Hepatocyte (in vitro differentiated cells): ENCODE results near the gene ZFYVE28.

Source experiments
- EZH2phosphoT487 ChIP-seq: fragments of 200-600 bp; sonication (generic); IDR thresholded peaks from one replicate; pipeline ENCODE4 v1.6.1; 2018; ENCODE audit warnings: antibody characterized with exemption, mild to moderate bottlenecking, low read depth, moderate library complexity; ENCODE audit not compliant: unreplicated experiment, severe bottlenecking
- TF ChIP-seq, protein P1 (sequence below): fragments of 200-600 bp; sonication (generic); IDR thresholded peaks from 2 replicates; pipeline ENCODE4 v1.5.1; 2016; ENCODE audit warnings: antibody characterized with exemption, mild to moderate bottlenecking; ENCODE audit not compliant: poor library complexity

DNA sequence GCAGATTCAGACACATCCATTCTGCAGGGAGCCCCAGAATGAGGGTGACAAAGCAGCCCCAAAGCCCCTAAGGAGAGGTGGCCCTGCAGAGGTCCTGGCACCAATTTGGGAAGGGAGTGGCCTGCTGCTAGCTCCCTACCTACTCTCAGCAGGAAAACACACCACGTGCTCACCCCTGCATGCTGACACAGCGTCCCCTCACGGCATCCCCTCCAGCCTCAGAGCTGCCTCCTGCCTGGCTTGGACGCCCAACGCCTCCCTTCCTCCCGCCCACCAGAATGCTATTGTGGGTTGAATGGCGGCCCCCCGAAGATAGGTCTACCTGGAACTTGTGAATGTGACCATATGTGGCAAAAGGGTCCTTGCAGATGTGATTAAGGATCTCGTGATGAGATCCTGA lies 28.8 kb downstream of the ZFYVE28 start:
- no peak for TF ChIP-seq EZH2phosphoT487
- TF ChIP-seq, protein P1, sequence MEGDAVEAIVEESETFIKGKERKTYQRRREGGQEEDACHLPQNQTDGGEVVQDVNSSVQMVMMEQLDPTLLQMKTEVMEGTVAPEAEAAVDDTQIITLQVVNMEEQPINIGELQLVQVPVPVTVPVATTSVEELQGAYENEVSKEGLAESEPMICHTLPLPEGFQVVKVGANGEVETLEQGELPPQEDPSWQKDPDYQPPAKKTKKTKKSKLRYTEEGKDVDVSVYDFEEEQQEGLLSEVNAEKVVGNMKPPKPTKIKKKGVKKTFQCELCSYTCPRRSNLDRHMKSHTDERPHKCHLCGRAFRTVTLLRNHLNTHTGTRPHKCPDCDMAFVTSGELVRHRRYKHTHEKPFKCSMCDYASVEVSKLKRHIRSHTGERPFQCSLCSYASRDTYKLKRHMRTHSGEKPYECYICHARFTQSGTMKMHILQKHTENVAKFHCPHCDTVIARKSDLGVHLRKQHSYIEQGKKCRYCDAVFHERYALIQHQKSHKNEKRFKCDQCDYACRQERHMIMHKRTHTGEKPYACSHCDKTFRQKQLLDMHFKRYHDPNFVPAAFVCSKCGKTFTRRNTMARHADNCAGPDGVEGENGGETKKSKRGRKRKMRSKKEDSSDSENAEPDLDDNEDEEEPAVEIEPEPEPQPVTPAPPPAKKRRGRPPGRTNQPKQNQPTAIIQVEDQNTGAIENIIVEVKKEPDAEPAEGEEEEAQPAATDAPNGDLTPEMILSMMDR, result no peak
